DMS153 treated with DMSO at 0.1 percent for 48 hours (cell line): Measurements from ENCODE around the gene FAM187B.
"Not testable (repeated sequence)": the region's sequence is repeated elsewhere in the genome, so short reads cannot be mapped to it uniquely, and the experiment has no call there.

Experiments
- DNase-seq: peaks from one replicate; lab custom pipeline; 2025; ENCODE audit not compliant: unreplicated experiment; lab: John Stamatoyannopoulos, UW

FAM187B gene

DNA sequence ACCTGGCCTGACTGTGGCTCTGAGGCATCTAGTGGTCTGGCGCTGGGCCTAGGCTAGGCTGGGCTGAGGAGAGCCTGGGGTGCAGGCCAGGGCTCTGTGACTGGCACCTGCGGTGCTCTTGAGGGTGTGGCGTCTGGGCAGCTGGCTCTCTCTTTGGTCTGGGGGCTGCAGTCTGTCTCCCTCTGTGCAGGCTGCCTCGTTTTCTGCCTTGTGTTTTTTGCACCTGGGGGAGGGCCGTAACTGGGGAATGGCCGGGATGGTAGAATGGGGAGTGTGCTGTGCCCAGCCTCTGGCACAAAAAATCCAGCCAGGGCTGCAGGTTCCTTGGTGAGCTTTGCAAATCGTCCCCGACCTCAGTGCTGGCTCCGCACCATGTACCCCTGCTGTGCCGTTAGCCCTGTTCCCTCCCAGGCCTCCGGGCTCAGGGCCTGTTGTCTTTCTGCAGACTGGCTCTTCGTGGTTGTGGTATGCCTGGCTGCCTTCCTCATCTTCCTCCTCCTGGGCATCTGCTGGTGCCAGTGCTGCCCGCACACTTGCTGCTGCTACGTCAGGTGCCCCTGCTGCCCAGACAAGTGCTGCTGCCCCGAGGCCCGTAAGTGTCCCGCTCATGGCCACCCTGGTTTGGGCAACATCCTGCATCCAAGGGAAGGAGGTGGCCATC is 33.7 kb upstream of the FAM187B start:
- no peak for DNase-seq

DNA sequence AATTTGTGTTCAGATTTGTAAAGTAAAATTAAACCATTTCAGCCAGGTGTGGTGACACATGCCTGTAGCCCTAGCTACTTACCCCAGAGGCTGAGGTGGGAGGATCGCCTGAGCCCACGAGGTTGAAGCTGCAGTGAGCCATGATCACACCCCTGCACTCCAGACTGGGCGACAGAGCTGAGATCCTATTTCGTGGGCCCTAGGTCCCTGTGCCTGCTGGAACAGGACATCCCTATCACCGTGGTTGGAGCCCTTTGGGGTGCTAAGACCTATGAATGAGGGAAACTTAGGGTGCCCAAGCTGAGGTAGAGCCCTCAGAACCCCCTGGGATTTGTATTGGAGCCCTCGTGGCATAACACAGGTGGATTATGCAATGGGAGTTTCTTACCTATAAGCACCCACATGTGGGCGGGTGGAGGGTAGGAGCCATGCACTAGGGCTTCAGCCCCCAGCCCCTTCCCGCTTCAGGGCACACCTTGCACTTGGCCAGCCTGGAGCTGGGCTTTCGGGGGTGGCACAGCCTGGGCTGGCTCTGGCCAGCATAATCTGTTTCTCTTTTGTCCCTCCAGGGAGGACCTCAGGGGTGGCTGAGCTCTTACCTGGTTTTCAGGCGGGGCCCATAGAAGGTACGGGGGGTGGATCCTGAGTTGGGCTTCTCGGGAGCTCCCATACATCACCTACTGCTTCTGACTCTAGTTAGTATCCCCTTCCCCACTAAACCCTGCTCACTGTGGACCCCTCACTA is 33.0 kb upstream of the FAM187B start:
- DNase-seq: no peak

DNA sequence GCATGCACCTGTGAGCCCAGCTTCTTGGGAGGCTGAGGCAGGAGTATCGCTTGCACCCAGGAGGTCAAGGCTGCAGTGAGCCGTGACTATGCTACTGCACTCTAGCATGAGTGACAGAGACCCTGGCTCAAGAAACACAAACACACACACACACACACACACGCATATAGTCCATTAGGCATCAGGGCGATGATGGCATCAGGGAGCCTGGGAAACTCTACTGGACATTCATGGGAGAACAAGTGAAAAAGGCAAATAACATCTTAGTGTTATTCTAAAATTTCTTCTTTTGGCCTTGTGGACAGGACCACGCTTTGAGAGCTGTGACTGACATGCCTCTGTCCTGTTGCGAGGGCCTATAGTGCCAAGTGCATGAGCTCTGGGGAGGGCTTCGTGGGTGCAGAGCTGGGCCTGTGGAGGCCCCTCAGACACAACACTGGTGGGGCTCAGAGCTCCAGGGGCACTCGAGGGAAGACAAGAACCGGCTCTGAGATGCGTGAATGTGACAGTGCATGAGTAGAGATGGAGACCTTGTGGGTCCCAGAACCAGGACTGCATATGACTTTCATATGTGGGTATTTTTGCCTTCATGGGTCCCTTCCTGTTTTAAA is 32.3 kb upstream of the FAM187B start:
- DNase-seq: no peak

- DNase-seq: no peak
Measured at GRCh38 chr19:35257113-35257461, 28.5 kb upstream of the FAM187B start.

- no peak for DNase-seq
Measured at GRCh38 chr19:35256566-35256965, 28.0 kb upstream of the FAM187B start.

- no peak for DNase-seq
Measured at GRCh38 chr19:35254341-35255297, 26.1 kb upstream of the FAM187B start.

DNA sequence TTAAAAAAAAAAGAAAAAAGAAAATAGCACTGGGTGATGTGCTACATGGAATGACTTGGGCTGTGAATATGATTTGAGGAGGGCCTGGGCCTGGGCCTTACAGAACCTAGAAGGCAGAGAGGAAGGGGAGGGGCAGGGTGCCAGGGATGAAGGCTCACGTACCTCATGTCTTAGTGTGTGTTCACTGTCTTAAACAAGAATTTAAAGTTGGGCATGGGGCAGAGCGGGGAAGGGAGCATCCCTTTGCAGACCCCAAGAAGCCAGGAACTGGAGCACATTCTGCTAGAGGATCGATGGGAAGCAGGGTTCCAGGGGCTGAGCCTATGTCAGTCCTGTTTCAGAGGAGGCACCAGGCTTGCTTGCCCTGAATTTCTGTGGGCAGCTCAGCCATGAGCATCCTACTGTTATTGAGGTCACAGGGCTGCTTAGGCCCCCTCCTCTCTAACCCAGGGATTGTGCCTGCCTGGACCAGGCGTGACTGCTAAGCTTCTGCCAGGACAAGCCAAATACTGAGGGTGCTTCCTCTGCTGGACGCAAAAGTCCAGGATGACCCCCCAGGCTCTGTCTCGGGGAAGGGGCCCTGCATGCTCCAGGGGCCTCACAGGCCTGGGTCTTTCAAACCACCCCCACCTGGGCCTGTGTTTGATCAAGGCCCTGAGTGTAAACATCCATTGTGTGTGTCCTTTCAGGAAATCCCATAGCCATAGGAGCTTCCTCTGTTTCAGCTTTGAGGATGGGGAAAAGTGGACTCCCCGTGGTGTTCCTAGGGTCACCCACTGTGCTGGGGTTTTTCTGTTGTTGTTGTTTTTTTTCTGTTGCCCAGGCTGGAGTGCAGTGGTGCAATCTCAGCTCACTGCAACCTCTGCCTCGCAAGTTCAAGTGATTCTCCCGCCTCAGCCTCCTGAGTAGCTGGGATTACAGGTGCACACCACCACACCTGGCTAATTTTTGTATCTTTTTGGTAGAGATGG is 25.1 kb upstream of the FAM187B start:
- DNase-seq: no peak

- no peak for DNase-seq
Measured at GRCh38 chr19:35251456-35251855, 22.9 kb upstream of the FAM187B start.

DNA sequence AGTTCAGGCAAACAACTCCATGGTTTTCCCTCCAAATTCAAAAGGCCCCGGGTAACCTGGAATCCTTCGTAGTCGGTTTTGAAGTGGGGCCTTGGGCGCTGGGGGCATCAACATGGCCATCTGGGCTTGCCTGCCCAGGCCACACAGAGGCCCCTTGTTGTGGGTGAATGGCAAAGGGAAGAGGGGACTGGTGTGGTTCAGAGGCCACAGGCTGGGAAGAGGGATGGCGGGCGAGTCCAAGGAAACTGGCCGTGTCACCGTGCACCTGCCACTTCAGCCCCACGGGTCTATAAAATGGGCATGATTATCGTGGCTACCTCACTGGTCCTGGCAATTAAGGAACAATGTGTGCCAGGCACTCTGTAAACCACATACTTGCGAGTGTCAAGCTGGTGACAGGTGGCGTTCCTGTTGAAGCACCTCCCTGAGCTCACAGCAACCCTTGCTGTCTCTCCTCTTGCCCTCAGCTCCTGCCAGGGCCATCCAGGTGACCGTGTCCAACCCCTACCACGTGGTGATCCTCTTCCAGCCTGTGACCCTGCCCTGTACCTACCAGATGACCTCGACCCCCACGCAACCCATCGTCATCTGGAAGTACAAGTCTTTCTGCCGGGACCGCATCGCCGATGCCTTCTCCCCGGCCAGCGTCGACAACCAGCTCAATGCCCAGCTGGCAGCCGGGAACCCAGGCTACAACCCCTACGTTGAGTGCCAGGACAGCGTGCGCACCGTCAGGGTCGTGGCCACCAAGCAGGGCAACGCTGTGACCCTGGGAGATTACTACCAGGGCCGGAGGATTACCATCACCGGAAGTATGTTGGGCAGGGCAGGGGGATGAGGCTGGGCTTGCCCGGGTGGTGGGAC is 21.5 kb upstream of the FAM187B start:
- DNase-seq: no peak

- DNase-seq: no peak
Measured at GRCh38 chr19:35249146-35249847, 20.8 kb upstream of the FAM187B start.

DNA sequence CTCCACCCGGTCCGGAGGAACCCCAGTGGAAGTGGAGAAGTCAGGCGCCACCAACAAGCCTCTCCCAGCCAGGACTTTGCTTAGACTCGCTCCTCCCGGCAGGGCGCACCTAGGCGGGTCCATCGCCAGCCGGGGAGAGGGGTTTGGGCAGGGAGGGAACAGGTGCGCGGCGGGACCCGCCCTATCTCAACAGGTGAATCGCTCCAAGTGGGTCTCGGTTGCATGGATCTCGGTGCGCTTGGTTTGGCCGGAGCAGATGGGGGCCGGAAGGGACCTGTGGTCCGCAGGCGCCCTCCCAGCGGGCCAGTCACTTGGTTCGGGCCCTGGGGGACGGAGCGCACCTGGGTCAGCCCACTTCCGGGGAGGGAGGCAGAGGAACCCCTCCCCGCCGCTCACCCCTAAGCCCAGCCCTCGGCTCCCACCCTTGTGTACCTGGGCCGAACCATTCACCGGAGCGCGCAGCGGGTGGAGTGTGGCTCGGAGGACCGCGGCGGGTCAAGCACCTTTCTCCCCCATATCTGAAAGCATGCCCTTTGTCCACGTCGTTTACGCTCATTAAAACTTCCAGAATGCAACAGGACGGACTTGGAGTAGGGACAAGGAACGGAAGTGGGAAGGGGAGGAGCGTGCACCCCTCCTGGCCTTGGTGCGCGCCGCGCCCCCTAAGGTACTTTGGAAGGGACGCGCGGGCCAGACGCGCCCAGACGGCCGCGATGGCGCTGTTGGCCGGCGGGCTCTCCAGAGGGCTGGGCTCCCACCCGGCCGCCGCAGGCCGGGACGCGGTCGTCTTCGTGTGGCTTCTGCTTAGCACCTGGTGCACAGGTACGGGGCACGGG is 20.0 kb upstream of the FAM187B start, which contains the start of gene LSR:
Gene LSR, plus strand, starts transcription at position 693 of the 836 bp plus-strand sequence. Its CDS starts 21 bp downstream, at position 714.
- DNase-seq: peak; percentile 87

GRCh38 chr19:35247526-35248309 is 19.2 kb upstream of the FAM187B start:
- peak; percentile 83 for DNase-seq

GRCh38 chr19:35246466-35247092 is 18.0 kb upstream of the FAM187B start:
- no peak for DNase-seq

DNA sequence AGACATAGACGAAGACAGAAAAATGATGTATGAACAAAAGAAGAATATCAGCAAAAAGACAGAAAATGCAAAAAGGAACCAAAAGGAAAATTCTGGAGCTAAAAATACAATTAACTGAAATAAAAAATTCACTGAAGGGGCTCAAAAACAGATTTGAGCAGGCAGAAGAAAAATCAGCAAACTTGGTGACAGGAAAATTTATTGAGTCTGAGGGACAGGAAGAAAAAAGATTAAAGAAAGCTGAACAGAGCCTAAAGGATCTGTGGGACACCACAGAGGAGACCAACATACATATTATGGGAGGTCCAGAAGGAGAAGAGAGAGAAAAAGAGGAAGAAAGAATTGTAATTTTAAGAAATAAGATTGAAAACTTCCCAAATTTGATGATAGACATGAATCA is 12.9 kb upstream of the FAM187B start:
- no peak for DNase-seq

GRCh38 chr19:35240327-35240726 is 11.8 kb upstream of the FAM187B start:
- DNase-seq: no peak

- DNase-seq: not testable (repeated sequence)
Measured at GRCh38 chr19:35239597-35239996, 11.1 kb upstream of the FAM187B start.
